Measurements from ENCODE around the gene ANKRD40.

- TF ChIP-seq CTCF (IDR thresholded peaks at IDR 0.05 in 2 of 3, conservative IDR thresholded peaks at IDR 0.05 in 1 of 3; ENCODE audit: borderline replicate concordance in 1 of 3, insufficient read depth in 1 of 3, low read depth in 2 of 3, low read length in 2 of 3) (no peak), POLR2A (IDR thresholded peaks at IDR 0.05; ENCODE audit: borderline replicate concordance, extremely low read depth, insufficient read depth, insufficient read length) (no peak), EZH2 (IDR thresholded peaks at IDR 0.05) (no peak)
Observed at GRCh38 chr17:50667259-50668024, 40.3 kb downstream of the ANKRD40 start.
